Effector memory CD4-positive, alpha-beta T cell (primary cell): ENCODE results near the gene CMTM4.
A peak's percentile ranks its signal among the peaks of the same experiment; 100 is the strongest.

Experiments used
- DNase-seq, 3 donors: peaks; one replicate each; pipeline ENCODE4 v3.0.0-alpha.2; 2020
- H3K27ac ChIP-seq: 2 replicates; pipeline ENCODE4 v1.7.0; 2013; ENCODE audit warnings: mild to moderate bottlenecking, low read length, moderate library complexity; ENCODE audit not compliant: insufficient read depth, poor library complexity, severe bottlenecking
- H3K27me3 ChIP-seq: replicated peaks from 2 replicates; pipeline ENCODE4 v1.7.0; 2013; ENCODE audit warnings: mild to moderate bottlenecking, low read length; ENCODE audit not compliant: insufficient read depth, control insufficient read depth, poor library complexity, severe bottlenecking
- H3K36me3 ChIP-seq: 2 replicates; pipeline ENCODE4 v1.7.0; 2013; ENCODE audit warnings: mild to moderate bottlenecking, low read length, moderate library complexity; ENCODE audit not compliant: control insufficient read depth, insufficient read depth
- H3K4me1 ChIP-seq: 2 replicates; pipeline ENCODE4 v1.7.0; 2013; ENCODE audit warnings: low read length, mild to moderate bottlenecking; ENCODE audit not compliant: control insufficient read depth, insufficient read depth, poor library complexity, severe bottlenecking
- H3K4me3 ChIP-seq: 2 replicates; pipeline ENCODE4 v1.7.0; 2013; ENCODE audit warnings: low read length, low read depth, mild to moderate bottlenecking; ENCODE audit not compliant: insufficient read depth, poor library complexity, severe bottlenecking
- H3K9me3 ChIP-seq: 2 replicates; pipeline ENCODE4 v1.7.0; 2013; ENCODE audit warnings: mild to moderate bottlenecking, low read length, moderate library complexity; ENCODE audit not compliant: control insufficient read depth

Gene CMTM4

DNA sequence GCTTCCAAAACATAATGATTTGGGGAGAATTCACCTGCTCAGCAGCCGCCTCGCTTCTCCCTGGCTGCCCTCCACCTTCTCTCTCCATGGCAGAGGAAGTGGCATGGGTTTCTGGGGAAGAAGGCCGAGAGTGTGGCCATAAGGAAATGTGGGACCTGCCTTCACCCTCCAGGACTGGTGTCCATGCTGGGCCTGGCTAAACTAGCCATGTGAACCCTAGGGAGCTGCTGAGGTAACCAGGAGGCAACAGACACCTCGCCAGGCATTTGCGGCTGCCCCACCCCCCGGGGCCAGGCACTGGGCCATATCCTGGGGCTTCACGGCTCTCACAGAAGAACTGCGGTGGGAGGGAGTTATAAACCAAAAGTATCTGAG lies 9.9 kb upstream of the CMTM4 start:
- no peaks in the 10 kb centered on the region for H3K9me3 ChIP-seq
- H3K4me1 ChIP-seq = no peaks in the 10 kb centered on the region
- H3K36me3 ChIP-seq = no peaks in the 10 kb centered on the region
- DNase-seq = no peak
- H3K4me3 ChIP-seq = no peak overlapping the region
- no peaks in the 10 kb centered on the region for H3K27me3 ChIP-seq
- H3K27ac ChIP-seq = no peak overlapping the region

DNA sequence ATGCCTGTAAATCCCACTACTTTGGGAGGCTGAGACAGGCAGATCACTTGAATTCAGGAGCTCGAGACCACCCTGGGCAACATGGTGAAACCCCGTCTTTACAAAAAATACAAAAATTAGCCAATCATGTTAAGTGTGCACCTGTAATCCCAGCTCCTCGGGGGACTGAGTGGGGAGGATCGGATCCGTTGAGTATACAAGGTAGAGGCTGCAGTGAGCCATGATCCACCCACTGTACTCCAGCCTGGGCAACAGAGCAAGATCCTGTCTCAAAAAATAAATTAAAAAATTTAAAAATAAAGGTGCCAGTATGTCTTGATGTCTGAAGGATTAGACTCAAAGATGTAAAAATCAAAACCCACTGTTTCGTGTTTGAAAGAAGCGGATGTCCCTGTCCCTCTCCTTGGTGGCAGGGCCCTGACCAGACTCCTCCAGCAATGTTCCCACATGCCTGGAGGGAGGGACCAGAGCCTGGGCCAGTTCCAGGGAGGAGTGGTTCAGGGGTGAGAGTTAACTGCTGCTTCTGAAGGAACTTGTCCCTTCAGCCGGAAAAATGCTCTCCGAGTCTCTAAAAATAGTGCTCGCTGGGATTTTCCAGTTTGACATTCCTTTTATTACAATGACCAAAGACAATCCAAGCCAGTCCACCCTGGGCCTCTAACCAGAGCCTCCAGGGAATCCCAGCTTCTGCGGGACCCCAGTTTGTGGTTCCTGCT lies 9.4 kb upstream of the CMTM4 start:
- Histone ChIP-seq H3K4me3 (no peak overlapping the region), H3K4me1 (no peaks in the 10 kb centered on the region), H3K27me3 (no peaks in the 10 kb centered on the region), H3K9me3 (no peaks in the 10 kb centered on the region), H3K27ac (no peak overlapping the region), H3K36me3 (no peaks in the 10 kb centered on the region)
- no peak for DNase-seq

DNA sequence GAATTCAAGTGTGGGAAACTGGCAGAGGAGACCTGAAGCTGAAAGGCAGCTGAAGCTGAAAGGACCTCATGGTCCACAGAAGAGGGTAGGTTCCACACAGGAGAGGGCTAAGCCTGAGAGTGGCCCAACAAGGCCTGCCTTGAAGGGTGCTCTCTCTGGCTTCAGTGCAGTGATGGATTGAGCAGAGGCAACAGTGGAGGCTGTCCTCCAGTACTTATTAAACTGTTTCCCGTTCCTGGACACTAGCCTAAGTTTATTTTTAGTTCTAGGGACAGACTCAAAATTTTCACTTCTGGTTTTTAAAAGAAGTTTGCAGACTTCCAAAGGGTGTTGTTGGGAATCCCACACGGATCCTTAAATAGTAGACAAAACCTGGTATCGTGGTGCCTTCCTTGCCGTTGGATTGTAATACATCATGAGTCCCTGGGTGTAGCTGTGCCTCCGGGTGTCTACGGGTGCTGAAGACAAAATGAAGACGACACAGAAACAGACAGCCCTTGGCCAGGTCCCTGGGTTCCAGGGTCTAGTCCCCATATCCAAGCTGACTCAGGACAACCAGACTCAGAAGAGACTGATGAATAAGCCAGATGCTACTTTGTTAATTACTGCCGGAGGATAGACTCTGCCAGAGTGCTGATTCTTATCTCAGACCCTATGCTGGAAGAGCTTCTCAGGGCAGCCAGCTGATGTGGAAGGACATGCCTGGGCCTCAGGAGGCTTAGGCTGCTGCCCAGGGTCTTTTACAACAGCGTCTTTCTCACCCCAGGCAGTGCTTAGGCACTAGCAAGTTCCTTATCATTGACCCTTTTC lies 7.1 kb upstream of the CMTM4 start:
- Histone ChIP-seq H3K4me3 (no peak overlapping the region), H3K9me3 (no peaks in the 10 kb centered on the region), H3K4me1 (no peaks in the 10 kb centered on the region), H3K27me3 (no peaks in the 10 kb centered on the region), H3K27ac (no peak overlapping the region), H3K36me3 (no peaks in the 10 kb centered on the region)
- DNase-seq = no peak

DNA sequence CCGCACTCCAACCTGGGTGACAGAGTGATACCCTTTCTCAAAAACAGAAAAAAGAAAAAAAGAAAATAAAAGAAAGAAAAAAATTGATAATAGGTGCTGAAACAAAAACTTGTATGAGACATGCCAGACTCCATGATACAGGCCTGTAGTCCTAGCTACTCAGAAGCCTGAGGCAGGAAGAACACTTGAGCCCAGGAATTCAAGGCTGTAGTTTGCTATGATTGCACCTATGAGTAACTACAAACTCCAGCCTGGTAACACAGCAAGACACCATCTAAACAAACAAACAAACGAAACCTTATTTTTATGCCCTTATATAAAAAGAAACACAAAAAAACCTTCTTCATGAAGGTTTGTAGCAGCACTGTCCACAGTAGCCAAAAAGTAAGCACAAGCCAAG lies 5.0 kb upstream of the CMTM4 start:
- Histone ChIP-seq H3K36me3 (no peaks in the 10 kb centered on the region), H3K4me3 (no peak overlapping the region), H3K9me3 (no peaks in the 10 kb centered on the region), H3K27me3 (no peaks in the 10 kb centered on the region), H3K4me1 (peaks cover 5% of the 10 kb centered on the region), H3K27ac (no peak overlapping the region)
- no peak for DNase-seq

DNA sequence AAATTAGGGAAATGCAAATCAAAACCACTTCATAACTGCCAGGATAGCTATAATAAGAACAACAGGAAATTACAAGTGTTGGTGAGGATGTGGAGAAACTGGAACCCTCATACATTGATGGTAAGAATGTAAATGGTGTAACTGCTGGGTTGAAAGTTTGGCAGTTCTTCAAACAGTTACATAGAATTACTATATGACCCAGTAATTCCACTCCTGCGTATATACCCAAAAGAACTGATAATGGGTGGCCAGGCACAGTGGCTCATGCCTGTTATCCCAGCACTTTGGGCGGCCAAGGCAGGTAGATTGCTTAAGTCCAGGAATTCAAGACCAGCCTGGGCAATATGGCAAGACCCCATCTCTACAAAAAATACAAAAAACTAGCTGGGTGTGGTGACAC lies 4.5 kb upstream of the CMTM4 start:
- DNase-seq = no peak
- no peaks in the 10 kb centered on the region for H3K27me3 ChIP-seq
- no peak overlapping the region for H3K4me3 ChIP-seq
- H3K9me3 ChIP-seq = no peaks in the 10 kb centered on the region
- peaks cover 6% of the 10 kb centered on the region for H3K4me1 ChIP-seq
- H3K36me3 ChIP-seq = no peaks in the 10 kb centered on the region
- H3K27ac ChIP-seq = no peak overlapping the region

DNA sequence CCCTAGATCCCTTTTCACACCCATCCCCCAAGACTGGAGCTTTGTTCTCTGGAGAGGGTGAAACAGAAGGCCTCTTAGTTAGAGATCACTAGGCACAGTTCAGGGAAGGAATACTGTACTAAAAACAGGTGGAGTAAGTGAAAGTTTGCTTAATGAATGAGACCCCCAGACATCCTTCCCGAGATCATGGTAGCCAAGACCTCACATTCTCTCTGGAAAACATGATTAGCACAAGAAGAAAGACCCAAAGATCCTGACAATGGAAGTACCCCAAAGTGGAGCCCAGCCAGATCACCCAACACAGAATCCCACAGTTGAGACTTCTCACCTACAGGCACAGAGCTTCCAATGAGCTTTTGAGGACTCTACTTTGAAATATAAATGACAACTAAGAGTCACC lies 3.4 kb upstream of the CMTM4 start:
- peaks cover 14% of the 10 kb centered on the region for H3K4me1 ChIP-seq
- H3K9me3 ChIP-seq = no peaks in the 10 kb centered on the region
- no peaks in the 10 kb centered on the region for H3K27me3 ChIP-seq
- no peak overlapping the region for H3K27ac ChIP-seq
- no peak overlapping the region for H3K4me3 ChIP-seq
- no peak for DNase-seq
- no peaks in the 10 kb centered on the region for H3K36me3 ChIP-seq

DNA sequence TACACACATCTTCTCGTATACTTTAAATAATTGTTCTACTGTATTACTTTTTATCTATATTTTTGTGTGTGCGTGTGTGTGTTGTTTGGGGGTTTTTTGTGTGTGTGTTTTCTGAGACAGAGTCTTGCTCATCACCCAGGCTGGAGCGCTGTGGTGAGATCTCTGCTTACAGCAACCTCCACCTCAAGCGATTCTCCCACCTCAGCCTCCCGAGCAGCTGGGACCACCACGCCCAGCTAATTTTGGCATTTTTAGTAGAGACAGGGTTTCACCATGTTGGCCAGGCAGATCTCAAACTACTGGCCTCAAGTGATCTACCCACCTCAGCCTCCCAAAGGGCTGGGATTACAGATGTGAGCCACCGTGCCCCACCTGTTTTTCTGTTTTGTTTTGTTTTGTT lies 1.5 kb upstream of the CMTM4 start:
- Histone ChIP-seq H3K4me1 (peaks cover 14% of the 10 kb centered on the region), H3K9me3 (no peaks in the 10 kb centered on the region), H3K36me3 (no peaks in the 10 kb centered on the region), H3K4me3 (no peak overlapping the region), H3K27ac (no peak overlapping the region), H3K27me3 (no peaks in the 10 kb centered on the region)
- DNase-seq = no peak

DNA sequence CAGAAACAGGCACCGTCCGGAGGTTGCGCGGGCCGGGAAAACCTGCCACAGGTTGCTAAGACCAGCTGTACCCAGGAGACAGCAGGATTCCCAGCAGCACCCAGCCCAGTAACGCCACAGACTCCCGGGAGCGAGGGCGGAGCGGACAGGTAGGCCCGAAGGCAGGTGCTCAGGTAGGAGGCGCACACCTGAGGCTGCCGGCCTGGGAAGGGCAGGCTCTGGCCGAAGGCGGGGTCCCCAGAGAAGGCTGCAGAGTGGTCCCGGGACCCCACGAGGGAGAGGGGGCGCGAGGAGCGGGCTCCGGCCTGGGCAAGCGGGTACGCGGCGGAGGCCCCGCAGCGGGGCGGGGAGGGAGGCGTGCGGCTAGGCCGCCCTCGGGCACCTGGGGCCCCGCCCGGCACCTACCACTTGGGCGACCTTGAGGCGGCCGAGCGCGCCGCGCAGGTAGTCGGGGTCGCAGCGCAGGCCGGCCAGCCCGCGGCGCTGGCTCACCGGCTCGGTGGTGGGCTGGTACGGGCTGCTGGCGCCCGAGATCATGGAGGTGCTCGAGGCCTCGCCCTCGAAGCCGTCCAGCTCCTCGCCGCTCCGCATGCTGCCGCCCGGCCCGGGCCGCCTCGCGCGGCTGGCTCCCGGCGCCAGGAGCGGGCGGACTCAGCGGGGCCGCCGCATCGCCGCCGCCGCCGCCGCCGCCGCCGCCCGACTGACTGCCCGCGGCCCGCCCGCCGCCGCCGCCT lies 441 bp downstream of the CMTM4 start:
- H3K27ac ChIP-seq = no peak overlapping the region
- peak in 2 of 3 donors; percentile 2 to 5 for DNase-seq
- no peaks in the 10 kb centered on the region for H3K27me3 ChIP-seq
- peaks cover 14% of the 10 kb centered on the region for H3K4me1 ChIP-seq
- H3K4me3 ChIP-seq = peak overlapping the region; percentile 48
- H3K36me3 ChIP-seq = no peaks in the 10 kb centered on the region
- H3K9me3 ChIP-seq = no peaks in the 10 kb centered on the region

DNA sequence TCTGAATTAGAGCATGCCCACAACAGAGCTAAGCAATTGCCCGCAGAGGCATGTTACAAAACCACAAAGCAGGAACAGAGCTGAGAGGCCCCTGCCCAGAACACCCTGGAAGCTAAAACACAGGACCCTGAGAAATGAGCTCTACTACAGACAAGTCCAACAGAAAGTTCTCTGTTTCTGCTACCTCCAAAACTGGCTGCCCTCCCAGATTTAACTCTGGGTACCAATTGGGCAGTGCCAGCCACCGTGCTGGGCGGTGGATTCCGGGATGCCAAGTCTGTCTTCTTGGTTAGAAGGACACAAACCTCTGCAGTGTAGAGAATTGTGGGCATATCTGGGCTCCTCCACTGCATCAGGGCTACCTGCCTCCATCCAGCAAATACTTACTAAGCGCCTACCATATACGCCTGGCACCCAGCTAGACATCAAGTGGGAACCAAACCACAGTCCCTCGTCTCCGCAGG lies 1.0 kb downstream of the CMTM4 start:
- Histone ChIP-seq H3K27ac (no peak overlapping the region), H3K27me3 (no peaks in the 10 kb centered on the region), H3K36me3 (no peaks in the 10 kb centered on the region), H3K9me3 (no peaks in the 10 kb centered on the region), H3K4me1 (peaks cover 14% of the 10 kb centered on the region), H3K4me3 (peak overlapping the region; percentile 48)
- no peak for DNase-seq

DNA sequence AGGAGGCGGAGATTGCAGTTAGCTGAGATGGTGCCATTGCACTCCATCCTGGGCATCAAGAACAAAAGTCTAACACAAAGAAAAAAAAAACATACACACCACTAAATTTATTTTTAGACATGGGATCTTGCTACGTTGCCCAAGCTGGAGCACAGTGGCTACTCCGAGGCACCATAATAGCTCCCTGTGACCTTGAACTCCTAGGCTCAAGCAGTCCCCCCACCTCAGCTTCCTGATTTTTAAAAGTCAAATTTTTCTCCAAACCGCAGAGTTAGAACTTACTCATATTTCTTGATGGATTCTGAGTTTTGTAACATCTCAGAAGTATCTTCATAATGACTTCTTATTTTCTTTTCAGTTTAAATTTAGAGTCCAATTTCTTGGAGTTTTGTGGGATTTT lies 3.4 kb downstream of the CMTM4 start:
- Histone ChIP-seq H3K9me3 (no peaks in the 10 kb centered on the region), H3K4me1 (peaks cover 14% of the 10 kb centered on the region), H3K36me3 (no peaks in the 10 kb centered on the region), H3K27me3 (no peaks in the 10 kb centered on the region), H3K27ac (no peak overlapping the region), H3K4me3 (no peak overlapping the region)
- DNase-seq = no peak
